Esophagus squamous epithelium (tissue), 5 donors: Measurements from ENCODE around the gene XRCC6. TPM values are rescaled to one million over a fixed set of nuclear protein-coding genes. Genes with fewer than 3 reads are reported as not detected.

ENCODE experiments used
- DNase-seq: peaks from one replicate; lab custom pipeline; 2025; lab: John Stamatoyannopoulos, UW
- H3K27ac ChIP-seq, 4 donors: fragments of 200-600 bp; sonication (generic); one replicate each; pipeline ENCODE4 v1.5.1; 2016 to 2019; ENCODE audit warnings: mild to moderate bottlenecking in 1 of 4
- H3K27me3 ChIP-seq, 4 donors: fragments of 200-600 bp; sonication (generic); 1 replicate in 3 of 4; 2 replicates in 1 of 4; pipeline versions ENCODE4 v1.5.1 to v1.6.0; 2017 to 2021; ENCODE audit warnings: antibody characterized with exemption in 1 of 4
- H3K36me3 ChIP-seq, 3 donors: fragments of 200-600 bp; sonication (generic); one replicate each; pipeline ENCODE4 v1.5.1; 2016 to 2019
- H3K4me1 ChIP-seq, 3 donors: fragments of 200-600 bp; sonication (generic); one replicate each; pipeline ENCODE4 v1.5.1; 2017 to 2019
- H3K4me3 ChIP-seq, 4 donors: fragments of 200-600 bp; sonication (generic); 1 replicate in 3 of 4; 2 replicates in 1 of 4; pipeline ENCODE4 v1.5.1; 2016 to 2019; ENCODE audit warnings: mild to moderate bottlenecking in 2 of 4, moderate library complexity in 1 of 4
- H3K9me3 ChIP-seq, 3 donors: fragments of 200-600 bp; sonication (generic); one replicate each; pipeline ENCODE4 v1.5.1; 2016 to 2019
- CTCF ChIP-seq, 6 experiments: fragments of 450-650 bp in 4 of 6; fragments of 200-600 bp in 2 of 6; sonication (generic) in 2 of 6; IDR thresholded peaks; one replicate each; pipeline ENCODE4 v1.5.1; 2016 to 2019; ENCODE audit warnings: antibody characterized with exemption in 6 of 6, mild to moderate bottlenecking in 4 of 6, moderate library complexity in 4 of 6
- POLR2A ChIP-seq, 4 donors: fragments of 450-650 bp; IDR thresholded peaks; one replicate each; pipeline ENCODE4 v1.6.1; 2017; ENCODE audit warnings: antibody characterized with exemption in 4 of 4, mild to moderate bottlenecking in 4 of 4, moderate library complexity in 3 of 4
- WGBS, 2 donors: methylation state at CpG; one replicate each; pipeline ENCODE4 v1.1.5; 2018; 5-methylcytosine and 5-hydroxymethylcytosine counted together
- intact Hi-C: fragments of 100-400 bp; cut with DNase I; formaldehyde crosslinking; loops from one replicate; pipeline ENCODE4 v1.15.0; 2022
- total RNA-seq, 4 donors: library from RNA; depleted of rRNA; stranded (reverse); fragments of >200 nt; gene quantifications; one replicate each; pipeline ENCODE4 v1.1.0, GENCODE V29; 2016
- donor health status: DM: yes; HTN: yes; CAD: no.

Gene XRCC6
- total RNA-seq, 4 donors from 2014 or later = 161 to 295 (median 222) TPM

DNA sequence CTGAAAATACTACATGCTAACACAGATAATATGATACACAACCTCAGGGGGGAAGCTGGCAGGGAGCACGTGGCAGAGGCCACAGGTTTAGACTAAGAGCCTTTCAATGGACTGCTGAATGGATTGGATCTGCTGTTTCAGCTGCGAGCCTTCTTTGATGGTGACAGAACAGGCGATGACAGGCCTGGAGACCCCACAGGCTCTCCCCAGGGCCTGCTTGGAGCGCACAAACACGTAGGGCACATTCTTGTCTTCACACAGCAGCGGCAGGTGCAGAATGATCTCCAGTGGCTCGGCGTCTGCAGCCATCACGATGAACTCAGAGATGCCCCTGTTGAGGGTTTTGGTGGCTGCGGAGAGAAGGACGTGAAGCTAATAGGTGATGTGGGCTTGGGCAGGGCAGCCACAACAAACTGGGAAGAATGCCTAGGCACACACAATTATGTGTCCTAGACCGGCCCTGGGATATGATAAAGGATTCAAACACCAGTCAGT, 53.8 kb downstream of the XRCC6 start:
- peaks cover 0 to 68% (median 10%) of the 10 kb centered on the region in 3 donors for H3K36me3 ChIP-seq
- H3K27me3 ChIP-seq = no peaks in the 10 kb centered on the region
- 87 to 88% methylated on average over 12 of the region's 12 CpGs for WGBS, 2 donors
- no peak overlapping the region for H3K4me3 ChIP-seq
- intact Hi-C loops = no loop called here
- peaks cover 0 to 12% (median 0%) of the 10 kb centered on the region in 3 donors for H3K4me1 ChIP-seq
- TF ChIP-seq POLR2A (IDR thresholded peaks at IDR 0.05) = no peak
- DNase-seq = no peak
- no peak overlapping the region for H3K27ac ChIP-seq
- no peaks in the 10 kb centered on the region for H3K9me3 ChIP-seq

GRCh38 chr22:41676134-41676533, 55.0 kb downstream of the XRCC6 start:
- Histone ChIP-seq H3K27ac (no peak overlapping the region), H3K4me3 (no peak overlapping the region), H3K27me3 (no peaks in the 10 kb centered on the region), H3K36me3 (peaks cover 0 to 77% (median 12%) of the 10 kb centered on the region in 3 donors), H3K9me3 (no peaks in the 10 kb centered on the region), H3K4me1 (peaks cover 0 to 16% (median under 1%) of the 10 kb centered on the region in 3 donors)
- no peak for DNase-seq
- TF ChIP-seq CTCF (IDR thresholded peaks at IDR 0.05) = no peak
- TF ChIP-seq POLR2A (IDR thresholded peaks at IDR 0.05) = no peak
- intact Hi-C loops = no loop called here
- WGBS, 2 donors = 93 to 94% methylated on average over 4 of the region's 4 CpGs

DNA sequence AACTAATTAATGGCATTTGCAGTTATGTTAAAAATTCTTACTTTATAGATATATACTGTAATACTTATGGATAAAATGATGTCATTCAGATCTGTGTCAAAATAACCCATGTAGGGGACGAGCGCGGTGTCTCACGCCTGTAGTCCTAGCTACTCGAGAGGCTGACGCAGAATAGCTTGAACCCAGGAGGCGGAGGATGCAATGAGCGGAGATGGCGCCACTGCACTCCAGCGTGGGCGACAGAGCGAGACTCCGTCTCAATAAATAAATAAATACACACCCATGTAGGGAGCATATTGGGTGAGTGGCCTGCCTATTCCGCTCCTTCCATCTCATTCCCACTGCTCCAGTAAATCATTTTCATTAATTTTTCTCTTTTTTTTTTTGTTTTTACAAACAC, 60.5 kb downstream of the XRCC6 start:
- H3K27me3 ChIP-seq = no peaks in the 10 kb centered on the region
- peaks cover 0 to 26% (median 4%) of the 10 kb centered on the region in 3 donors for H3K4me1 ChIP-seq
- no peaks in the 10 kb centered on the region for H3K9me3 ChIP-seq
- intact Hi-C loops = no loop called here
- no peak for TF ChIP-seq CTCF (IDR thresholded peaks at IDR 0.05)
- TF ChIP-seq POLR2A (IDR thresholded peaks at IDR 0.05) = no peak
- H3K36me3 ChIP-seq = peaks cover 0 to 48% (median 12%) of the 10 kb centered on the region in 3 donors
- DNase-seq = no peak
- 56 to 64% methylated on average over 14 of the region's 14 CpGs for WGBS, 2 donors
- H3K4me3 ChIP-seq = peak overlapping the region; percentile 38 to 70 (median 66)
- H3K27ac ChIP-seq = peak overlapping the region; percentile 76 to 93 (median 86)

- WGBS, 2 donors = 46 to 54% methylated on average over 28 to 41 of the region's 50 CpGs
- DNase-seq = no peak
- TF ChIP-seq CTCF (IDR thresholded peaks at IDR 0.05) = no peak
- TF ChIP-seq POLR2A (IDR thresholded peaks at IDR 0.05) = peak in 2 of 4 donors; percentile 63 to 82
- Histone ChIP-seq H3K27ac (peak overlapping the region; percentile 76 to 93 (median 86)), H3K9me3 (no peaks in the 10 kb centered on the region), H3K4me3 (peak overlapping the region; percentile 38 to 70 (median 66)), H3K36me3 (peaks cover 0 to 43% (median 12%) of the 10 kb centered on the region in 3 donors), H3K27me3 (no peaks in the 10 kb centered on the region), H3K4me1 (peaks cover 0 to 32% (median 8%) of the 10 kb centered on the region in 3 donors)
- intact Hi-C loops = no loop called here
Measured at GRCh38 chr22:41682033-41682807, 61.1 kb downstream of the XRCC6 start.

DNA sequence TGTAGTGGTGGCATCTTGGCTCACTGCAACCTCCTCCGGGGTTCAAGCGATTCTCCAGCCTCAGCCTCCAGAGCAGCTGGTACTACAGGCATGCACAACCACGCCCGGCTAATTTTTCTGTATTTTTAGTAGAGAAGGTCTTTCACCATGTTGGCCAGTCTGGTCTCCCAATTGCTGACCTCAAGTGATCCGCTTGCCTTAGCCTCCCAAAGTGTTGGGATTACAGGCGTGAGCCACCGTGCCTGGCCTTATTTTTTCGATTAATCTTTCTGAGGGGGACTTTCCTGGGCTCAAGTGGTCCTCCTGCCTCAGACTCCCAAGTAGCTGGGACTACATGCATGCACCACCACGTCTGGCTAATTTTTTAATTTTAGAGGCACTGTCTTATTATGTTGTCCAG, 62.0 kb downstream of the XRCC6 start:
- peaks cover 0 to 35% (median 12%) of the 10 kb centered on the region in 3 donors for H3K36me3 ChIP-seq
- peak overlapping the region; percentile 76 to 93 (median 86) for H3K27ac ChIP-seq
- peaks cover 0 to 40% (median 14%) of the 10 kb centered on the region in 3 donors for H3K4me1 ChIP-seq
- DNase-seq = no peak
- H3K27me3 ChIP-seq = no peaks in the 10 kb centered on the region
- intact Hi-C loops = no loop called here
- H3K4me3 ChIP-seq = peak overlapping the region in 3 of 4 donors; percentile 64 to 70 (median 68)
- WGBS, 2 donors = 85 to 92% methylated on average over 9 of the region's 9 CpGs
- no peak for TF ChIP-seq CTCF (IDR thresholded peaks at IDR 0.05)
- TF ChIP-seq POLR2A (IDR thresholded peaks at IDR 0.05) = no peak
- H3K9me3 ChIP-seq = no peaks in the 10 kb centered on the region
